BE2C (cell line): Measurements from ENCODE around the gene PRPH2.

ENCODE experiments used
- DNase-seq: peaks from one replicate; pipeline ENCODE4 v3.0.0-alpha.2; 2020
- H3K27me3 ChIP-seq: fragments of 250-450 bp; sonication (Bioruptor Pico); 2 replicates; pipeline ENCODE4 v1.5.1; 2020; ENCODE audit warnings: mild to moderate bottlenecking
- H3K36me3 ChIP-seq: fragments of 250-450 bp; sonication (Bioruptor Pico); 2 replicates; pipeline ENCODE4 v1.5.1; 2020; ENCODE audit warnings: mild to moderate bottlenecking
- H3K4me1 ChIP-seq: fragments of 250-450 bp; sonication (Bioruptor Pico); 2 replicates; pipeline ENCODE4 v1.5.1; 2020
- H3K4me3 ChIP-seq: 2 replicates; pipeline ENCODE4 v1.5.1; 2011; ENCODE audit warnings: low read depth, low read length
- H3K9me3 ChIP-seq: fragments of 250-450 bp; sonication (Bioruptor Pico); 2 replicates; pipeline ENCODE4 v1.5.1; 2020
- CTCF ChIP-seq: IDR thresholded peaks from 2 replicates; pipeline ENCODE4 v1.5.1; 2012; ENCODE audit warnings: mild to moderate bottlenecking, low read depth, low read length

PRPH2 gene

GRCh38 chr6:42702200-42702599 lies 20.2 kb downstream of the PRPH2 start:
- H3K4me1 ChIP-seq: no peaks in the 10 kb centered on the region
- no peaks in the 10 kb centered on the region for H3K27me3 ChIP-seq
- no peak for TF ChIP-seq CTCF
- H3K36me3 ChIP-seq: no peaks in the 10 kb centered on the region
- no peak for DNase-seq
- no peak overlapping the region for H3K4me3 ChIP-seq
- no peaks in the 10 kb centered on the region for H3K9me3 ChIP-seq

GRCh38 chr6:42698217-42698616 lies 24.2 kb downstream of the PRPH2 start:
- H3K4me1 ChIP-seq: peaks cover 5% of the 10 kb centered on the region; the same call in 1 of the 2 replicates
- H3K9me3 ChIP-seq: no peaks in the 10 kb centered on the region
- H3K4me3 ChIP-seq: no peak overlapping the region
- H3K27me3 ChIP-seq: no peaks in the 10 kb centered on the region
- peaks cover 4% of the 10 kb centered on the region; the same call in 1 of the 2 replicates for H3K36me3 ChIP-seq
- no peak for DNase-seq
- no peak for TF ChIP-seq CTCF

- Histone ChIP-seq H3K4me3 (no peak overlapping the region), H3K27me3 (no peaks in the 10 kb centered on the region), H3K9me3 (no peaks in the 10 kb centered on the region), H3K36me3 (peaks cover 6% of the 10 kb centered on the region; the same call in 1 of the 2 replicates), H3K4me1 (peaks cover 5% of the 10 kb centered on the region; the same call in 1 of the 2 replicates)
- no peak for DNase-seq
- TF ChIP-seq CTCF: no peak
These were observed 25.1 kb downstream of the PRPH2 start for GRCh38 chr6:42697268-42697655.

GRCh38 chr6:42696526-42697267 lies 25.7 kb downstream of the PRPH2 start:
- Histone ChIP-seq H3K4me1 (peaks cover 5% of the 10 kb centered on the region; the same call in 1 of the 2 replicates), H3K4me3 (no peak overlapping the region), H3K27me3 (no peaks in the 10 kb centered on the region), H3K9me3 (no peaks in the 10 kb centered on the region), H3K36me3 (peaks cover 6% of the 10 kb centered on the region; the same call in 1 of the 2 replicates)
- no peak for TF ChIP-seq CTCF
- DNase-seq: no peak

- no peak overlapping the region for H3K4me3 ChIP-seq
- H3K9me3 ChIP-seq: no peaks in the 10 kb centered on the region
- TF ChIP-seq CTCF: no peak
- no peak for DNase-seq
- no peaks in the 10 kb centered on the region for H3K27me3 ChIP-seq
- peaks cover 5% of the 10 kb centered on the region; the same call in 1 of the 2 replicates for H3K4me1 ChIP-seq
- H3K36me3 ChIP-seq: peaks cover 12% of the 10 kb centered on the region
These were observed 27.8 kb downstream of the PRPH2 start for GRCh38 chr6:42694586-42694985.

GRCh38 chr6:42693725-42694323 lies 28.6 kb downstream of the PRPH2 start:
- H3K36me3 ChIP-seq: peaks cover 19% of the 10 kb centered on the region
- no peak for TF ChIP-seq CTCF
- H3K9me3 ChIP-seq: no peaks in the 10 kb centered on the region
- H3K4me1 ChIP-seq: peaks cover 5% of the 10 kb centered on the region; the same call in 1 of the 2 replicates
- H3K27me3 ChIP-seq: no peaks in the 10 kb centered on the region
- DNase-seq: no peak
- no peak overlapping the region for H3K4me3 ChIP-seq
